Activated naive CD4-positive, alpha-beta T cell treated with anti-CD3 and anti-CD28 coated beads for 36 hours (primary cell): ENCODE results near the gene WIPF1. TPM values are rescaled to one million over a fixed set of nuclear protein-coding genes. Genes with fewer than 3 reads are reported as not detected.

Experiments
- CTCF ChIA-PET: fragments of 350-600 bp; sonication (Branson Sonifier 250); formaldehyde crosslinking; loops from one replicate; lab custom pipeline; 2021; ENCODE audit warnings: antibody characterized with exemption; lab: Charles Lee
- DNase-seq: peaks from one replicate; pipeline ENCODE4 v3.0.0-alpha.2; 2020
- H3K27ac Mint-ChIP-seq: one replicate; pipeline ENCODE4 v1.8.0; 2021; ENCODE audit warnings: mild to moderate bottlenecking, mixed read lengths
- H3K27me3 Mint-ChIP-seq: one replicate; pipeline ENCODE4 v1.8.0; 2021; ENCODE audit warnings: low read depth, mixed read lengths
- H3K36me3 Mint-ChIP-seq: one replicate; pipeline ENCODE4 v1.8.0; 2021; ENCODE audit warnings: low read depth, mixed read lengths
- H3K4me1 Mint-ChIP-seq: one replicate; pipeline ENCODE4 v1.8.0; 2021; ENCODE audit warnings: low read depth, mixed read lengths
- H3K4me3 Mint-ChIP-seq: one replicate; pipeline ENCODE4 v1.8.0; 2021; ENCODE audit warnings: mild to moderate bottlenecking, moderate library complexity, mixed read lengths
- H3K9me3 Mint-ChIP-seq: one replicate; pipeline ENCODE4 v1.8.0; 2021; ENCODE audit warnings: mixed read lengths
- intact Hi-C: fragments of 100-400 bp; cut with micrococcal nuclease; formaldehyde crosslinking; loops from one replicate; pipeline ENCODE4 v1.15.1; 2023
- total RNA-seq, 2 experiments: library from RNA; stranded (reverse); gene quantifications; one replicate each; pipeline ENCODE4 v1.2.3, GENCODE V29; 2021

The WIPF1 gene
- total RNA-seq, 2 experiments from 2014 or later = 167 TPM

DNA sequence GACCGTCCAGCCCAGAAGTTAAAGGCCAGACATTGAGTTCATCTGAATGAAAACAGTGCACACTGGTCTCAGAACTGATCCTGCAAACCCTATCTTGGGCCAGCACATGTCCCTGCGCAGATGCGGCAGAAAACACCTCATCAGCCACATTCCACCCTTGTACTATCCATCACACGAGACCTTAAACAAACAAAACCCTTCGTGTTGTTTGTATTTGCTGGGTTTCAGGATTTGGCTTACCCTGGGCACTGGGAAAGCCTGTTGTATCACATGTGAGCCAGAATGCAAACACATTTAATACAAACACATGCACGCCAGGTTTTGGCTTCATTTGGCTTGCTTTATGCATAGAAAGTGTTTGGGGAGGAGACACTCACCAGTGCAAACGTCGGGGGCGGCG lies 12.5 kb downstream of the WIPF1 start:
- CTCF ChIA-PET = interaction anchor here (1.4 to 16.3 kb wide), 2 partner anchors 13 to 124 kb away, joined by 3 to 224 read pairs; partner anchors contain the start of gene WIPF1
- Mint-ChIP-seq H3K27ac (peak overlapping the region; percentile 25), H3K36me3 (peaks cover 33% of the 10 kb centered on the region), H3K4me3 (no peak overlapping the region), H3K27me3 (no peaks in the 10 kb centered on the region), H3K4me1 (peaks cover 85% of the 10 kb centered on the region), H3K9me3 (no peaks in the 10 kb centered on the region)
- DNase-seq = no peak
- intact Hi-C loops = no loop called here

DNA sequence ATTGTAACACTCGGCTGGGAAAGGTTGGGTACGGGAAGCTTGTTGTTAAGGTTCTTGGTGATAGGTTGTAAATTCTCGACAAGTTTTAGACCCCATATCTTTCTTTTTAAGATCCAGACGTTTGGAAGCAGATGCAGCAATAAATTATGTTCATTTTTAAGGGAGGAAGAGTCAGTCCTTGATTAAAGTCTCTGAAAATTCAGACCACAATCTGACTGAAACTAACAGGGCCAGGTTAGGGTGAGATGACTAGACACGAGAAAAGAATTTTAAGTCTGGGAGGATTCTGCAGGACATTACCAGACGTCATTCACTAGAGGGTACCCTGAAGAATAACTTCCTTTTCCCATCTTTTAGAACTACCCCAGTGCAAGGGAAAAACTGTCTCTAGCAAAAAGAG lies 16.1 kb downstream of the WIPF1 start:
- intact Hi-C loops = no loop called here
- H3K27me3 Mint-ChIP-seq = no peaks in the 10 kb centered on the region
- H3K4me1 Mint-ChIP-seq = peaks cover 69% of the 10 kb centered on the region
- H3K4me3 Mint-ChIP-seq = no peak overlapping the region
- CTCF ChIA-PET = interaction anchor here (0.7 to 16.3 kb wide), 6 partner anchors 17 to 107 kb away, joined by 3 to 224 read pairs (median 4); partner anchors contain the start of gene WIPF1
- H3K9me3 Mint-ChIP-seq = no peaks in the 10 kb centered on the region
- no peak for DNase-seq
- H3K27ac Mint-ChIP-seq = peak overlapping the region; percentile 70
- peaks cover 38% of the 10 kb centered on the region for H3K36me3 Mint-ChIP-seq

DNA sequence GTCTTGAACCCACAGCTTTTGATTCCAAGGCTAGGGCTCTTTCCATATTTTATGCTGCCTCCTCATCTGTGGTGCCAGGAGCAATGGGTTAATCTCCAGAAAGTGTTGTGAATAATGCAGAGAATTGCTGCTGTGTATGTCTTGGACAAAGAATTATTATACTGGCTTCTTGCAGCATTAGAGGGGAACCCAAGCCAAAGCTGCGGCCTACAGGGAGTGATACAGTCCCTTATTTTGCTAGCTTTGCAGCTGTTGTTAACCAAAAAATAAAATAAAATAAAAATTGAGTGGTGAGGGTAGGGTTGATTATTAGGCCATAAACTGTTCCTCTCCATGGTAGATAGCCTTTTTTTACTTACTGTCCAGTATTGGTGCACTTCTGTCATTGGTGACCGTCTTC lies 16.7 kb downstream of the WIPF1 start:
- H3K36me3 Mint-ChIP-seq = peaks cover 38% of the 10 kb centered on the region

DNA sequence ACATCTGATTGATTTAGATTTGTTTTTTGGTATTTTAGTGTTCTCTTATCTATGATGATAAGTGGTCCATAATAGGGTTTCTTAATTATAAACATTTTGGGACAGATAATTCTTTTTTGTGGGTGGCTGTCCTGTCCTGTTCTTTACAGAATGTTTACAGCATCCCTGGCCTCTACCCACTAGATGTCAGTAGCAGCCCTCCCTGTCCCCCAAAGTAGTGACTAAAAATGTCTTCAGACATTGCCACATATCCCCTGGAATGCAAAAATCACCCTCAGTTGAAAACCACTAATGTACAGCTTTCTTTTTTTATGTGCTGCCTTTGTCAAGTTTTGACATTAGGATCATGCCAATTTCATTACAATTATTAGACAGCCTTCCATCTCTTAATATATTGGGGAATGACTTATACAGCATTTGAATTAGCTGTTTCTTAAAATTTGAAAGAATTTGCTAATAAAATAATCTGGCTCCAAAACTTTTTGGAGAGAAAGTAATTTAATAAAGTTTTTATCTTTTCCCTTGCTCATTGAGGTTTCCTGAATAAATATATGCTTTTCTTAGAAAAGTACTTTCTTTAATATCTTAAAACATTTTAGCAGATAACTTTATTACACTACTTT lies 19.5 kb downstream of the WIPF1 start:
- intact Hi-C loops = loop anchor here (1.0 kb wide), 4 partner anchors 25 to 110 kb away; no protein-coding TSS in a partner anchor
- CTCF ChIA-PET = interaction anchor here (0.6 to 16.3 kb wide), 19 partner anchors 9 to 631 kb away, joined by 3 to 224 read pairs (median 5); partner anchors contain the start of gene WIPF1
- Mint-ChIP-seq H3K36me3 (peaks cover 45% of the 10 kb centered on the region), H3K9me3 (no peaks in the 10 kb centered on the region), H3K4me3 (no peak overlapping the region), H3K27me3 (no peaks in the 10 kb centered on the region), H3K4me1 (peaks cover 69% of the 10 kb centered on the region), H3K27ac (peak overlapping the region; percentile 30)
- peak; percentile 77 for DNase-seq

More for the DNA sequence above, 16.7 kb downstream of the WIPF1 start:
- peak overlapping the region; percentile 70 for H3K27ac Mint-ChIP-seq
- H3K9me3 Mint-ChIP-seq = no peaks in the 10 kb centered on the region
- H3K4me1 Mint-ChIP-seq = peaks cover 65% of the 10 kb centered on the region
- CTCF ChIA-PET = interaction anchor here (1.1 to 16.3 kb wide), 6 partner anchors 17 to 118 kb away, joined by 3 to 224 read pairs (median 8); partner anchors contain the start of gene WIPF1
- no peak overlapping the region for H3K4me3 Mint-ChIP-seq
- no peak for DNase-seq
- no peaks in the 10 kb centered on the region for H3K27me3 Mint-ChIP-seq
- intact Hi-C loops = no loop called here

DNA sequence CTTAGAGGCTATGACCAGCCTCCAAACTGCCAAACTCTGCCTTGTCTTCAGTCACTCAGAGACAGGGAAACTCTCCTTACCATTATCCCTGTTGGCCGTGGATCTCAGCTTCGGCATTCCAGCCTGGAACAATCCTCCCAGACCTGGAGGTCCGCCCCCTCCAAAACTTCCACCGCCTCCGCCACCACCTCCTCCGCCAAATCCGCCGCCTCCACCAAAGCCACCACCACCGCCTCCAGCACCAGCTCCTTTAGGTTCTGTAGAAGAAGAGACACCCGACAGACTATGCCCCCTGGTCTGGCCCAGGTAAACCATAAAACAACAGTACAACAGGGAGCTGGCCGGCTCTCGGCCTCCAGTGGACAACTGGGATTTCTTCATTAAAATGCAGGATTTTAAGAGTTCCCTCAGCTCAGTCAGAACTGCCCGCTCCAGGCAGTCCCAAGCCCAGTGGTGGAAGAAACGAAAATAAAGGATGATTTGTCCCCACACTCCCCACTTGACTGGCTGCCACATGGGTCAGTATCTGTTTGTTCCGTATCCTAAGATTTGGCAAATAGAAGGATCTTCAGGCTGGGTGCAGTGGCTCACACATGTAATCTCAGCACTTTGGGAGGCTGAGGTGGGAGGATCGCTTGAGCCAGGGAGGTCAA lies 22.4 kb downstream of the WIPF1 start:
- Mint-ChIP-seq H3K36me3 (peaks cover 55% of the 10 kb centered on the region), H3K9me3 (no peaks in the 10 kb centered on the region), H3K27ac (peak overlapping the region; percentile 32), H3K27me3 (no peaks in the 10 kb centered on the region), H3K4me3 (no peak overlapping the region), H3K4me1 (peaks cover 70% of the 10 kb centered on the region)
- DNase-seq = no peak
- CTCF ChIA-PET = interaction anchor here (1.0 to 16.3 kb wide), 7 partner anchors 13 to 122 kb away, joined by 3 to 224 read pairs (median 3); partner anchors contain the start of gene WIPF1
- intact Hi-C loops = no loop called here

DNA sequence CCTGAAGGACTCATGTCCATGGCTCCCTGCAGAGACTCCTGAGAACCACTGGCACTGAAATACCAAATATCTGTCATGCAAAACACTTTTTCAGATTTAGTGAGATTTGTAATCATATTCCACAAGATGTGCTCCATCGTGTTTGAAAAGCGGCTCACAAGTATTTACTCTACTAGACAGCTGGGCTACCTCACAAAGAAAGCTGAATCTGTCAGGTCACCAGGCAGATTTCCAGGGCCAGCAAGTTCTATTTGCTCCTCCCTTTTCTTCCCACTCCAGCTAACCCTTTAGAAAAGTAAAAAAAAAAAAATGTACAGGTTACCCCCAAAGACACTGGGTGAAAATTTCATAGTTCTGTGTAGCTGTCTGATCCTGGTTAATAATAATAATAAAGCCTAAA lies 22.9 kb downstream of the WIPF1 start:
- no peaks in the 10 kb centered on the region for H3K9me3 Mint-ChIP-seq
- intact Hi-C loops = no loop called here
- no peak for DNase-seq
- H3K27me3 Mint-ChIP-seq = no peaks in the 10 kb centered on the region
- H3K36me3 Mint-ChIP-seq = peaks cover 59% of the 10 kb centered on the region
- CTCF ChIA-PET = interaction anchor here (1.0 to 16.3 kb wide), 9 partner anchors 8 to 122 kb away, joined by 3 to 224 read pairs (median 3); partner anchors contain the start of gene WIPF1
- peak overlapping the region; percentile 46 for H3K27ac Mint-ChIP-seq
- peaks cover 71% of the 10 kb centered on the region for H3K4me1 Mint-ChIP-seq
- H3K4me3 Mint-ChIP-seq = no peak overlapping the region

DNA sequence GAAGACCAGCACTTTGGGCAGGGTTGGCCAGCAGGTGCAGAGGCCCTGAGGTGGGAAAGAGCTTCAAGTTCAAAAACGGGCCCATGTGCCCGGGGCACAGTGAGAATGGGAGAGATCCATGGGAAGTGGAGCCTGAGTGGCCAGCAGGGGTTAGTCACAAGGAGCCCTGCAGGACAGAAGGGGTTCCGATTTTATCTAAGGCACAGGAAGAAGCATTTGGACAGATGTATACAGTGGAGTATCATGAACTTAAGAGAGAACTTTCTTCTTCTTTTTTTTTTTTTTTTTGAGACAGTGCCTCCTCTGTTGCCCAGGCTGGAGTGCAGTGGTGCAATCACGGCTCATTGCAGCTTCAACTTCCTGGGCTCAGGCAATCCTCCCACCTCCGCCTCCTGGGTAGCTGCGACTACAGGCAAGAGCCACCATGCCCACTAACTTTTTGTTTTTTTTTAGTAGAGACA lies 24.0 kb downstream of the WIPF1 start:
- Mint-ChIP-seq H3K27ac (peak overlapping the region; percentile 79), H3K9me3 (no peaks in the 10 kb centered on the region), H3K27me3 (no peaks in the 10 kb centered on the region), H3K36me3 (peaks cover 59% of the 10 kb centered on the region), H3K4me1 (peaks cover 73% of the 10 kb centered on the region), H3K4me3 (peak overlapping the region; percentile 4)
- DNase-seq = peak; percentile 68
- CTCF ChIA-PET = interaction anchor here (0.6 to 16.3 kb wide), 6 partner anchors 9 to 113 kb away, joined by 3 to 224 read pairs (median 4); partner anchors contain the start of gene WIPF1
- intact Hi-C loops = no loop called here

DNA sequence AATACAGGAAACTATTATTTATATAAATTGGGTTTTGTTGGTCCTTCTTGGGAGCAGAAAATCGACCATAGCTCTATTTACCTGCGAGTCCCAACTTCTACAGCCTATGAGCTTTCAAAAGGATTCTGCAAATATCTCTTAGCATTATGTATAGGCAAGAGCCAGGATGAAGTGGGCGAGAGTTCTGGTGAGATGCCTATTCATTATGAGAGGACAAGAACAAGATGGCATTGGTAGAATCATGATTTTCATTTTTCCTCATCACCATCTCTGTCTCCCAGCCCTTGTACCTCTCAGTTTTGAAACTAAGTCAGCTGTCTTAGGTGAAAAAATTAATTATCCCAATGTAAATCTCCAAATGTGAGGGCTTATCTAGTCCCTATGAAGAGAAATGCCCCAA lies 25.0 kb downstream of the WIPF1 start:
- H3K4me3 Mint-ChIP-seq = no peak overlapping the region
- H3K4me1 Mint-ChIP-seq = peaks cover 77% of the 10 kb centered on the region
- no peaks in the 10 kb centered on the region for H3K27me3 Mint-ChIP-seq
- H3K9me3 Mint-ChIP-seq = no peaks in the 10 kb centered on the region
- intact Hi-C loops = no loop called here
- H3K36me3 Mint-ChIP-seq = peaks cover 60% of the 10 kb centered on the region
- H3K27ac Mint-ChIP-seq = peak overlapping the region; percentile 82
- CTCF ChIA-PET = interaction anchor here (8.9 to 16.3 kb wide), 2 partner anchors 26 to 114 kb away, joined by 114 to 224 read pairs; partner anchors contain the start of gene WIPF1
- DNase-seq = peak; percentile 57

DNA sequence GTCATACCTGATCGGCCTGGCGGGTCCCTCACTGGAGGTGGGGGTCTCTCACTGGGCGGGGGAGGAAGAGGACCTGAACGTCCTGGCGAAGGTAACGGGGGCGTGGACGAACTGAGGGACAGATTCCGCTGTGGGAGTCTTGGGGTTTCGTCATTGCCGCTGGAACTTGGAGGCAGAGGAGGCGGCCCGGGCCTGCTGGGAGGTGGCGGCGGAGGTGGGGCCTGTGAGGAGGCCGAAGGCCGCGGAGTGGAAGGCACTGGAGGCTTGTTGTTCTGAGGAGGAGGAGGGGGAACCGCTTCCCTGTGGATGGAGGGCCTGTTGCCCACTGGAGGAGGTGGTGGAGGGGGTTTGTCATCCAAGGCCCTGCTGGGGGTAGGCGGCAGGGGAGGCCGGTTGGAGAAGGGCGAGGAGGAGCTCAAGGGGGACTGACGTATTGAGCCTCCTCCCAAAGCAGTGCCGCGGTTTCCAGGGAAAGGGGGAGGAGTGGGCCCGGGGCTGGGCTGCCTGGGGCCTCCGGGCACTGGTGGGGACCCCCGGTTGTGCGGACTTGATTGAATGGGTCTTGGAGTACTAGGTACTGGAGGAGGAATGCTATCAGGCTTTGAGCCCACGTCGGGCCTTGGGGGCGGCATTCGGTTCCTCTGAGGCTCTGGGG lies 25.8 kb downstream of the WIPF1 start:
- Mint-ChIP-seq H3K4me3 (no peak overlapping the region), H3K36me3 (peaks cover 65% of the 10 kb centered on the region), H3K27ac (peak overlapping the region; percentile 84), H3K27me3 (no peaks in the 10 kb centered on the region), H3K4me1 (peaks cover 81% of the 10 kb centered on the region), H3K9me3 (no peaks in the 10 kb centered on the region)
- no peak for DNase-seq
- CTCF ChIA-PET = interaction anchor here (8.9 to 16.3 kb wide), 2 partner anchors 27 to 115 kb away, joined by 114 to 224 read pairs; partner anchors contain the start of gene WIPF1
- intact Hi-C loops = no loop called here

DNA sequence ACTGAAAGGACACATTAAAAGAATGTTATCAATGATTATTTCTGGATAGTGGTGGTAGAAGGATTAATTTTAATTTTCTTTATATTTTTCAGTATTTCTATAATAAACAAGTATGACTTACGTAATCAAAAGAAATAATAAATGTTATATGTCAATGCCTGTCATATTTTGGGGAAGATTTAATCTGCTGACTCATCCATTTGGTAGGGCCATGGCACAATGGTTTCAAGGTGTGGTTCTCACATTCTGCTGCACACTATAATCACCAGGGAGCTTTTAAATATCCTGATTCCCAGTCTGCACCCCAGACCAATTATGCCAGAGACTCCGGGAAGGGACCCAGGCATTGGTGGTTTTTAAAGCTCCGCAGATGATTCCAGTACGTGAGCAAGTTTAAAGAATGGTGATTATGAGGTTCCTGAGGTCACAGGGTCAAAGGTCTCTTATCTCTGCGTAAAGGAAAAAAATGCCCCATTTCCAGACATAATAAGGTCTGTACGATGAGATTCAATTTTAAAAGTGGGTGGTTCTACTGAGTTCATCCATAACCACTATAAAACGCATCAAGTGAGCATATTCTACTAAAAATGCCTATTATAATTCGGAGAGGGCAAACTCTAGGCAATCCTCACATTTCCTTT lies 27.2 kb downstream of the WIPF1 start:
- CTCF ChIA-PET = interaction anchor here (1.3 kb wide), 1 partner anchor 117 kb away, joined by 3 read pairs; no protein-coding TSS in a partner anchor
- peaks cover 70% of the 10 kb centered on the region for H3K36me3 Mint-ChIP-seq
- intact Hi-C loops = no loop called here
- no peak overlapping the region for H3K4me3 Mint-ChIP-seq
- no peaks in the 10 kb centered on the region for H3K27me3 Mint-ChIP-seq
- H3K27ac Mint-ChIP-seq = peak overlapping the region; percentile 84
- no peaks in the 10 kb centered on the region for H3K9me3 Mint-ChIP-seq
- peaks cover 80% of the 10 kb centered on the region for H3K4me1 Mint-ChIP-seq
- no peak for DNase-seq

DNA sequence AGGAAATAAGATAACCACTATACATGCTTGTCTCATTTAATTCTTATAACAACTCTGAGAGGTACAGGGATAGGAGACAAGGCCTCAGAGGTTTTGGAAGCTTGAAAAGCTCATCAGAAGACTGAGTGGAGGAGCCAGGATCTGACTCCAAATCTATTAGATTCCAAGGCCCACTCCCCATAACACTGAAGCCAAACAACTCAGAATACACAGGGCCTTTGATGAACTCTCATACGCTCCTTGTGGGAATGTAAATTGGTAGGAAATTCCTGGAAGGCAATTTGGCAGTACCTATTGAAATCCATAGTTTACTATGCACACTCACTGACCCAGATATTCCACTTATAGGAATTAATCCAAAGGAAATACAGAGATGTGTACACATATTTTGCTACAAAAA lies 27.9 kb downstream of the WIPF1 start:
- H3K4me3 Mint-ChIP-seq = no peak overlapping the region
- CTCF ChIA-PET = interaction anchor here (1.3 kb wide), 1 partner anchor 118 kb away, joined by 3 read pairs; no protein-coding TSS in a partner anchor

More for the DNA sequence above, 27.9 kb downstream of the WIPF1 start:
- no peak for DNase-seq
- Mint-ChIP-seq H3K36me3 (peaks cover 65% of the 10 kb centered on the region), H3K27ac (peak overlapping the region; percentile 81), H3K9me3 (no peaks in the 10 kb centered on the region), H3K4me1 (peaks cover 74% of the 10 kb centered on the region), H3K27me3 (no peaks in the 10 kb centered on the region)
- intact Hi-C loops = loop anchor here (2.0 kb wide), 2 partner anchors 15 to 119 kb away; no protein-coding TSS in a partner anchor
